GM12874 (cell line): ENCODE measurements around the gene ITSN2.

Experiments
- CTCF ChIP-seq: IDR thresholded peaks from 2 replicates; pipeline ENCODE4 v1.5.1; 2011; ENCODE audit warnings: low read depth, mild to moderate bottlenecking, control low read depth, low read length, moderate library complexity; ENCODE audit not compliant: insufficient read depth

Gene ITSN2

GRCh38 chr2:24259316-24259715, 101.0 kb downstream of the ITSN2 start:
- TF ChIP-seq CTCF = no peak

GRCh38 chr2:24258718-24259117, 101.6 kb downstream of the ITSN2 start:
- no peak for TF ChIP-seq CTCF

- no peak for TF ChIP-seq CTCF
These were observed 106.9 kb downstream of the ITSN2 start for GRCh38 chr2:24253303-24253919.

- TF ChIP-seq CTCF = no peak
These were observed 112.7 kb downstream of the ITSN2 start for GRCh38 chr2:24247592-24247991.

GRCh38 chr2:24247164-24247563, 113.2 kb downstream of the ITSN2 start:
- no peak for TF ChIP-seq CTCF

GRCh38 chr2:24245986-24246776, 114.2 kb downstream of the ITSN2 start:
- TF ChIP-seq CTCF = no peak

GRCh38 chr2:24241528-24241927, 118.8 kb downstream of the ITSN2 start:
- no peak for TF ChIP-seq CTCF
